DND-41 (cell line): Measurements from ENCODE around the gene ZNF302.

Experiments
- ATAC-seq: fragments of 200-7000 bp; cut with Tn5 transposase; 3 replicates; pipeline ENCODE4 v1.9.1; 2021; ENCODE audit warnings: low read depth; ENCODE audit not compliant: insufficient read depth
- DNase-seq: peaks from one replicate; pipeline ENCODE4 v3.0.0-alpha.2; 2020
- H2AFZ ChIP-seq: 2 replicates; pipeline ENCODE4 v1.6.0; 2012; ENCODE audit warnings: low read depth, low read length
- H3K27ac ChIP-seq: 2 replicates; pipeline ENCODE4 v1.5.1; 2012; ENCODE audit warnings: low read length, inconsistent platforms
- H3K27me3 ChIP-seq: fragments of 200-600 bp; sonication (generic); 2 replicates; pipeline ENCODE4 v1.6.0; 2012; ENCODE audit warnings: low read length, mild to moderate bottlenecking, inconsistent platforms; ENCODE audit not compliant: insufficient read depth, poor library complexity
- H3K36me3 ChIP-seq: 2 replicates; pipeline ENCODE4 v1.5.1; 2012; ENCODE audit warnings: low read length, inconsistent platforms; ENCODE audit not compliant: insufficient read depth
- H3K4me1 ChIP-seq: 2 replicates; pipeline ENCODE4 v1.5.1; 2012; ENCODE audit warnings: mild to moderate bottlenecking, low read length; ENCODE audit not compliant: insufficient read depth
- H3K4me2 ChIP-seq: 2 replicates; pipeline ENCODE4 v1.6.0; 2012; ENCODE audit warnings: mild to moderate bottlenecking, moderate library complexity, low read length, inconsistent platforms; ENCODE audit not compliant: insufficient read depth
- H3K4me3 ChIP-seq, 2 experiments: fragments of 200-600 bp in 1 of 2; shearing (Covaris generic) in 1 of 2; 2 replicates each; pipeline ENCODE4 v1.5.1; 2012 to 2016; ENCODE audit warnings: inconsistent platforms in 2 of 2, low read length in 2 of 2, mild to moderate bottlenecking in 2 of 2, low read depth in 1 of 2, moderate library complexity in 1 of 2
- H3K79me2 ChIP-seq: 2 replicates; pipeline ENCODE4 v1.6.0; 2012; ENCODE audit warnings: low read length, inconsistent platforms; ENCODE audit not compliant: insufficient read depth
- H3K9ac ChIP-seq: 2 replicates; pipeline ENCODE4 v1.6.0; 2012; ENCODE audit warnings: low read depth, mild to moderate bottlenecking, inconsistent platforms, low read length, moderate library complexity
- H3K9me3 ChIP-seq: 2 replicates; pipeline ENCODE4 v1.5.1; 2012; ENCODE audit warnings: low read length, moderate library complexity, mild to moderate bottlenecking, inconsistent platforms; ENCODE audit not compliant: insufficient read depth, severe bottlenecking
- H4K20me1 ChIP-seq: 2 replicates; pipeline ENCODE4 v1.6.0; 2012; ENCODE audit warnings: low read length; ENCODE audit not compliant: insufficient read depth
- EZH2 ChIP-seq: IDR thresholded peaks from 3 replicates; pipeline ENCODE4 v1.6.1; 2012; ENCODE audit warnings: borderline replicate concordance, low read depth, mild to moderate bottlenecking, moderate library complexity, low read length, inconsistent platforms; ENCODE audit not compliant: severe bottlenecking
- TF ChIP-seq, protein P1 (sequence below): IDR thresholded peaks from 2 replicates; pipeline ENCODE4 v1.5.1; 2012; ENCODE audit warnings: borderline replicate concordance, low read length, moderate library complexity, mild to moderate bottlenecking; ENCODE audit not compliant: poor library complexity, severe bottlenecking; ENCODE audit errors: extremely low read depth

ZNF302 gene

DNA sequence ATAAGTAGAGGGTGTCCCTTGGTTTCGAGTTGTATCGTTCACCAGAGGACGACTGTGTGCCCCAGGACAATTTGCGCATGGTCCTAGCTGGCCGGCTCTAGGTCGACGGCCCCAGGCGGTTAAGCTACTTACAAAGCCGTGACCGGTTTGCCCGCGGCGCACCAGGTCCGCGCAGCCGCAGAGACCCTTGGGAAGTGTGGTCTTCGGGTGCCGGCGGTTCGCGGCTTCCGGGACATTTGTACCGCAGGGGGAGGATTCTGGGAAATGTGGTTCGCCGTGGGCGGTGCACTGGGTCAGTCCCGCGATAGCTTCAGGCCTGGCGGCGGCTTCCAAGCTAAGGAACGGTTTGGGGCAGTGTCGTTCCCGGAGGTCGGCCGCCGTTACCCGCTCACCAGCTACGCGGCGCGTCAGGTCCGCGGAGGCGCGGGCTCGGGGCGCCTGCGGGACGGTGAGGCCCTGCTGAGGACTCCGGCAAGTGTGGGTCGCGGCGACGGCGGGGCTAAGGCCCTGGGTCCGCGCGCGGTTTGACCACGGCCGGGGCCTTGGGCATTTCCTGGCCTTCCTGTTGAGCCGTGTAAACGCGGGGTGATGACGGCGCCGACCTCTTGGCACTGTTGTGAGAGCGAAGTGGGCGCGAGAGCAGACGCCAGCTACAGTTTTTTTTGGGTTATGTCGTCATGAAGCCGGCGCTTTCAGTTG is at the start of gene ZNF302:
Gene ZNF302 (plus strand): TSS at position 293 of the 699 bp plus-strand sequence. CDS start 1,127 bp downstream, outside the sequence.
- Histone ChIP-seq H3K27me3 (no peaks in the 10 kb centered on the region), H3K27ac (peak within 1 kb of the TSS; percentile 100), H4K20me1 (no peaks in the 10 kb centered on the region), H2AFZ (peak within 1 kb of the TSS; percentile 81), H3K4me1 (peaks cover 46% of the 10 kb centered on the region), H3K4me3 (peak within 1 kb of the TSS; percentile 35 to 69; a peak in 3 of 4 replicates), H3K36me3 (peaks cover 29% of the 10 kb centered on the region), H3K9me3 (no peaks in the 10 kb centered on the region), H3K79me2 (peaks cover 12% of the 10 kb centered on the region), H3K9ac (peak within 1 kb of the TSS; percentile 83), H3K4me2 (peak within 1 kb of the TSS; percentile 64)
- peak; percentile 90 for DNase-seq
- peak; percentile 88 for ATAC-seq
- TF ChIP-seq EZH2 = no peak
- TF ChIP-seq, protein P1, sequence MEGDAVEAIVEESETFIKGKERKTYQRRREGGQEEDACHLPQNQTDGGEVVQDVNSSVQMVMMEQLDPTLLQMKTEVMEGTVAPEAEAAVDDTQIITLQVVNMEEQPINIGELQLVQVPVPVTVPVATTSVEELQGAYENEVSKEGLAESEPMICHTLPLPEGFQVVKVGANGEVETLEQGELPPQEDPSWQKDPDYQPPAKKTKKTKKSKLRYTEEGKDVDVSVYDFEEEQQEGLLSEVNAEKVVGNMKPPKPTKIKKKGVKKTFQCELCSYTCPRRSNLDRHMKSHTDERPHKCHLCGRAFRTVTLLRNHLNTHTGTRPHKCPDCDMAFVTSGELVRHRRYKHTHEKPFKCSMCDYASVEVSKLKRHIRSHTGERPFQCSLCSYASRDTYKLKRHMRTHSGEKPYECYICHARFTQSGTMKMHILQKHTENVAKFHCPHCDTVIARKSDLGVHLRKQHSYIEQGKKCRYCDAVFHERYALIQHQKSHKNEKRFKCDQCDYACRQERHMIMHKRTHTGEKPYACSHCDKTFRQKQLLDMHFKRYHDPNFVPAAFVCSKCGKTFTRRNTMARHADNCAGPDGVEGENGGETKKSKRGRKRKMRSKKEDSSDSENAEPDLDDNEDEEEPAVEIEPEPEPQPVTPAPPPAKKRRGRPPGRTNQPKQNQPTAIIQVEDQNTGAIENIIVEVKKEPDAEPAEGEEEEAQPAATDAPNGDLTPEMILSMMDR = no peak

DNA sequence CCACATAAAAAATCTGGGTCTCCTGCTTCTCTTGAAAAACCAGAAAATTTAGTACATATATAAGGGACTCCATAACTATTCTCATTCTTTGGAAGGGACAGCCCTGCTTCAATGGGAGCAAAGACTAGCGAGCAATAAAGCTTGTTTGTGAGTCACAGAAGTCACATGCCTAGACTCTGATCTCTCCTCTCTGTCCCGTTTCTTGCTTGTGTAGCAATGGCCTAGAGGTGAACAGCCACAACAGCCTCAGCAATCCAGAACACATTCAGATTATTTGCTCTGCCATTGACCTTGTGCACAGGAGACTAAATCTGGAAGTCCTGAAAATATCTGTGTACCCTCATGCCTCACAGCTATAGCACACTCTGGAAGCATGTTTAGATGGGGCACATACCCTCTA is 43.7 kb upstream of the ZNF302 start:
- Histone ChIP-seq H3K9ac (no peak overlapping the region), H3K79me2 (no peaks in the 10 kb centered on the region), H3K4me1 (no peaks in the 10 kb centered on the region), H3K27me3 (no peaks in the 10 kb centered on the region), H3K4me3 (no peak overlapping the region), H3K27ac (no peak overlapping the region), H3K4me2 (no peak overlapping the region), H4K20me1 (no peaks in the 10 kb centered on the region), H3K36me3 (no peaks in the 10 kb centered on the region), H2AFZ (no peak overlapping the region), H3K9me3 (no peaks in the 10 kb centered on the region)
- DNase-seq (no peak), ATAC-seq (no peak)
- no peak for TF ChIP-seq EZH2
- TF ChIP-seq, protein P1 = no peak

DNA sequence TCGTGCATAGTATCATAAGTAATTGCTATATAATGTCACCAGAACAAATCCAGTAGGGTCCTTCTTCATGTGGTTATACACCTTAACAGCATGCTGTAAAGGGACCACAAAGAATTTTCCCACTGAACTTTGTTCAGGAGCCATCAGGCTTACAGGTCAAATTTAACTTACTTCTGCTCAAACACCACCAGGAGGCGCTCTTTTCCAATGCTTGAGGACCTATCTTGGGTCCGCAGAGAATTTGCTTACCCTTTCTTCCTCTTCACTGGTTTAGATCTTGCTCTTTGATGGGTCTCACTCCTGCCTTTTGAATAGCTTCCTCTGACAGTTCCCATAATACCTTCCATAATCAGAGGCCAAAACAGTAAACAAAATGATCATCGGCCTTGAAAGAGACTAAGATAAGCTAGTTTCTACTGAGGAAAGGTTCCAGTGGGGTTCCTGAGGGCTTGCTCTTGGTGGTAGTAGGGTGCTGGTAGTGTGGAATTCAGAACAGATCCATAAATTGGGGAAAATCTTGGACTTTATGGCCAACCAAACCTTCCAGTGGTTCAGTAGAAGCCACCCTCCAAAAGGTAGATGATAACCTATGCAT is 37.9 kb upstream of the ZNF302 start:
- TF ChIP-seq, protein P1 = peak; percentile 87
- TF ChIP-seq EZH2 = no peak
- peak; percentile 85 for ATAC-seq
- H3K4me2 ChIP-seq = no peak overlapping the region

More for the DNA sequence above, 37.9 kb upstream of the ZNF302 start:
- DNase-seq = peak; percentile 64
- no peak overlapping the region for H3K4me3 ChIP-seq
- no peak overlapping the region for H3K9ac ChIP-seq
- H2AFZ ChIP-seq = no peak overlapping the region
- no peaks in the 10 kb centered on the region for H3K36me3 ChIP-seq
- no peak overlapping the region for H3K27ac ChIP-seq
- no peaks in the 10 kb centered on the region for H3K4me1 ChIP-seq
- H3K27me3 ChIP-seq = no peaks in the 10 kb centered on the region
- no peaks in the 10 kb centered on the region for H3K9me3 ChIP-seq
- H4K20me1 ChIP-seq = no peaks in the 10 kb centered on the region
- no peaks in the 10 kb centered on the region for H3K79me2 ChIP-seq
